AG04450 (cell line): ENCODE data around the gene SLC66A2. TPM values are rescaled to one million over a fixed set of nuclear protein-coding genes. Genes with fewer than 3 reads are reported as not detected.
"Not testable (repeated sequence)": the region's sequence is repeated elsewhere in the genome, so short reads cannot be mapped to it uniquely, and the experiment has no call there.

Experiments
- CTCF ChIA-PET: fragments of 300-600, 350-600 bp; formaldehyde crosslinking; extraction: SDS; loops from one replicate; lab custom pipeline; 2022; ENCODE audit warnings: antibody characterized with exemption, inconsistent platforms; lab: Charles Lee
- POLR2A ChIA-PET: fragments of 350-600 bp; formaldehyde crosslinking; extraction: SDS; loops from one replicate; lab custom pipeline; 2021; ENCODE audit warnings: antibody characterized with exemption, inconsistent platforms; lab: Yijun Ruan, JAX
- DNase-seq: peaks from one replicate; pipeline ENCODE4 v3.0.0-alpha.2; 2011; ENCODE audit warnings: low read depth, low spot score
- H3K27ac ChIP-seq: one replicate; pipeline ENCODE4 v1.5.1; 2012; ENCODE audit warnings: low read depth, low read length, control low read depth
- H3K27me3 ChIP-seq: one replicate; pipeline ENCODE4 v1.6.0; 2012; ENCODE audit warnings: low read length; ENCODE audit not compliant: control insufficient read depth, insufficient read depth
- H3K4me3 ChIP-seq: 2 replicates; pipeline ENCODE4 v1.5.1; 2011; ENCODE audit warnings: mild to moderate bottlenecking, low read depth, low read length, control low read depth
- H3K9me3 ChIP-seq: 2 replicates; pipeline ENCODE4 v1.5.1; 2012; ENCODE audit warnings: low read length; ENCODE audit not compliant: control insufficient read depth, insufficient read depth
- CTCF ChIP-seq: IDR thresholded peaks from 2 replicates; pipeline ENCODE4 v1.5.1; 2011; ENCODE audit warnings: low read depth, low read length, control low read depth, inconsistent platforms
- polyA plus RNA-seq: library from polyadenylated mRNA; depleted of rRNA; stranded (reverse); fragments of >200 nt; gene quantifications from 2 replicates; pipeline ENCODE4 v1.2.3, GENCODE V29; 2011

SLC66A2 gene
- polyA plus RNA-seq, 1 experiment, result 13.9 TPM

- POLR2A ChIA-PET, result no interaction called here
- Histone ChIP-seq H3K27me3 (peaks cover 13% of the 10 kb centered on the region), H3K4me3 (no peak overlapping the region), H3K27ac (no peak overlapping the region), H3K9me3 (peaks cover 29% of the 10 kb centered on the region)
- DNase-seq, result no peak
- CTCF ChIA-PET, result no interaction called here
- no peak for TF ChIP-seq CTCF
Observed at GRCh38 chr18:79868811-79869541, 82.5 kb downstream of the SLC66A2 start.

- ChIA-PET POLR2A (no interaction called here), CTCF (no interaction called here)
- Histone ChIP-seq H3K27ac (no peak overlapping the region), H3K27me3 (peaks cover 7% of the 10 kb centered on the region), H3K4me3 (no peak overlapping the region), H3K9me3 (peaks cover 31% of the 10 kb centered on the region)
- no peak for TF ChIP-seq CTCF
- DNase-seq, result no peak
Observed at GRCh38 chr18:79868168-79868784, 83.2 kb downstream of the SLC66A2 start.

GRCh38 chr18:79867666-79868065 is 83.8 kb downstream of the SLC66A2 start:
- peaks cover 37% of the 10 kb centered on the region for H3K9me3 ChIP-seq
- TF ChIP-seq CTCF, result no peak
- ChIA-PET CTCF (no interaction called here), POLR2A (no interaction called here)
- no peak for DNase-seq
- H3K27me3 ChIP-seq, result peaks cover 5% of the 10 kb centered on the region
- H3K4me3 ChIP-seq, result no peak overlapping the region
- no peak overlapping the region for H3K27ac ChIP-seq

- Histone ChIP-seq H3K9me3 (peaks cover 42% of the 10 kb centered on the region), H3K4me3 (no peak overlapping the region), H3K27me3 (peaks cover 7% of the 10 kb centered on the region), H3K27ac (no peak overlapping the region)
- DNase-seq, result no peak
- ChIA-PET CTCF (no interaction called here), POLR2A (no interaction called here)
- TF ChIP-seq CTCF, result no peak
Observed at GRCh38 chr18:79866889-79867574, 84.4 kb downstream of the SLC66A2 start.

GRCh38 chr18:79865951-79866350 is 85.5 kb downstream of the SLC66A2 start:
- H3K4me3 ChIP-seq, CTCF ChIA-PET, POLR2A ChIA-PET, DNase-seq, H3K27ac ChIP-seq: not testable (repeated sequence)
- peaks cover 13% of the 10 kb centered on the region for H3K27me3 ChIP-seq
- peaks cover 46% of the 10 kb centered on the region for H3K9me3 ChIP-seq

- Histone ChIP-seq H3K9me3 (peaks cover 44% of the 10 kb centered on the region), H3K27me3 (peaks cover 14% of the 10 kb centered on the region)
- H3K27ac ChIP-seq, H3K4me3 ChIP-seq, POLR2A ChIA-PET, DNase-seq, CTCF ChIA-PET: not testable (repeated sequence)
Observed at GRCh38 chr18:79864955-79865354, 86.5 kb downstream of the SLC66A2 start.
